GM12872 (cell line): ENCODE measurements around the gene P2RX7.

Experiments used
- TF ChIP-seq, protein P1 (sequence below): IDR thresholded peaks from 3 replicates; pipeline ENCODE4 v1.5.1; 2011; ENCODE audit warnings: low read depth, mild to moderate bottlenecking, low read length, moderate library complexity; ENCODE audit not compliant: insufficient read depth

P2RX7 gene

DNA sequence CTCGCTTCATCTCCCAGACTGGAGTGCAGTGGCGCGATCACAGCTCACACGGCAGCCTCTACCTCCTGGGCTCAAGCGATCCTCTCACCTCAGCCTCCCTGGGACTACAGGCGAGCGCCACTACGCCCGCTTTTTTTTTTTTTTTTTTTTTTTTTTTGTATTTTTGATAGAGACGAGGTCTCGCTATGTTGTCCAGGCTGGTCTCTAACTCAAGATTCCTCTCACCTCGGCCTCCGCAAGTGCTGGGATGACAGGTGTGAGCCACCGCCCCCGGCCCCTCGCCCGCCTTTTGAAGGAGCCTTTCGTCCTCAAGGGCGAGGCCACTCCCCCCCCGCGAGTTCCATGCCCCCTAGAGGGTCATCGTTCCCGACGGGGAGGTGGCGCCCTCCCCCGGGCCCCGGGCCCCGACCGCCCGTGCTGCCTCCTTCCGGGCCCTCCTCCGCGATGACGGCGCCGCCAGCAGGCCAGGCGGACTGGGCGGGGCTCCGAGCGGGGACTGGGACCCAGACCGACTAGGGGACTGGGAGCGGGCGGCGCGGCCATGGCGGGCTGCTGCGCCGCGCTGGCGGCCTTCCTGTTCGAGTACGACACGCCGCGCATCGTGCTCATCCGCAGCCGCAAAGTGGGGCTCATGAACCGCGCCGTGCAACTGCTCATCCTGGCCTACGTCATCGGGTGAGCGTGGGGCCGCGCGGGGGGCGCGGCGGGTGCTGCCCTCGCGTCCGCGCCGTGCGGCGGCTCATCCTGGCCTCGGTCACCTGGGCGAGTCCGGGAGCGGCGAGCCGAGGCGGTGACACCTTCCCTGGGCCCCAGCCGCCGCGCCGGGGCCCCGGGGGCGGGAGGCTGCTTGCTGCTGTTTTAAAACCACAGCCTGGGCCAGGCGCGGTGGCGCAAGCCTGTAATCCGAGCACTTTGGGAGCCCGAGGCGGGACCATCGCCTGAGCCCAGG, 77.2 kb downstream of the P2RX7 start, which contains the start of gene P2RX4:
Gene P2RX4 (plus strand): TSS at position 506 of the 949 bp plus-strand sequence. CDS start 36 bp downstream, at position 542.
- TF ChIP-seq, protein P1, sequence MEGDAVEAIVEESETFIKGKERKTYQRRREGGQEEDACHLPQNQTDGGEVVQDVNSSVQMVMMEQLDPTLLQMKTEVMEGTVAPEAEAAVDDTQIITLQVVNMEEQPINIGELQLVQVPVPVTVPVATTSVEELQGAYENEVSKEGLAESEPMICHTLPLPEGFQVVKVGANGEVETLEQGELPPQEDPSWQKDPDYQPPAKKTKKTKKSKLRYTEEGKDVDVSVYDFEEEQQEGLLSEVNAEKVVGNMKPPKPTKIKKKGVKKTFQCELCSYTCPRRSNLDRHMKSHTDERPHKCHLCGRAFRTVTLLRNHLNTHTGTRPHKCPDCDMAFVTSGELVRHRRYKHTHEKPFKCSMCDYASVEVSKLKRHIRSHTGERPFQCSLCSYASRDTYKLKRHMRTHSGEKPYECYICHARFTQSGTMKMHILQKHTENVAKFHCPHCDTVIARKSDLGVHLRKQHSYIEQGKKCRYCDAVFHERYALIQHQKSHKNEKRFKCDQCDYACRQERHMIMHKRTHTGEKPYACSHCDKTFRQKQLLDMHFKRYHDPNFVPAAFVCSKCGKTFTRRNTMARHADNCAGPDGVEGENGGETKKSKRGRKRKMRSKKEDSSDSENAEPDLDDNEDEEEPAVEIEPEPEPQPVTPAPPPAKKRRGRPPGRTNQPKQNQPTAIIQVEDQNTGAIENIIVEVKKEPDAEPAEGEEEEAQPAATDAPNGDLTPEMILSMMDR, result peak; percentile 34; the same call in 1 of the 3 replicates

DNA sequence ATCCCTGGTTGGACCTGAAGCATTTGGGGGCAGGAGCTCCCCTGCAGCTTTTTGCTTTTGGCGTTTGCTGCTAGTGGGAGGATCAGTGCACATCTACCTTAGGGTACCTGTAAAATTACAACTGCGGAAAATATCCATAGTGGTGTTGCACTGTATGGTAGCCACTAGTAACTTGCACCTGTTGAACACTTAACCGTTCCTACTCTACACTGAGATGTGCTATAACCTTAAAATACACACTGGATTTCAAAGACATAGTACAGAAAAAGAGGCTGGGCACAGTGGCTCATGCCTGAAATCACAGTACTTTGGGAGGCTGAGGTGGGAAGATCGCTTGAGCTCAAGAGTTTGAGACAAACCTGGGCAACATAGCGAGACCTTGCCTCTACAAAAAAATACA, 80.2 kb downstream of the P2RX7 start:
- TF ChIP-seq, protein P1, result no peak

DNA sequence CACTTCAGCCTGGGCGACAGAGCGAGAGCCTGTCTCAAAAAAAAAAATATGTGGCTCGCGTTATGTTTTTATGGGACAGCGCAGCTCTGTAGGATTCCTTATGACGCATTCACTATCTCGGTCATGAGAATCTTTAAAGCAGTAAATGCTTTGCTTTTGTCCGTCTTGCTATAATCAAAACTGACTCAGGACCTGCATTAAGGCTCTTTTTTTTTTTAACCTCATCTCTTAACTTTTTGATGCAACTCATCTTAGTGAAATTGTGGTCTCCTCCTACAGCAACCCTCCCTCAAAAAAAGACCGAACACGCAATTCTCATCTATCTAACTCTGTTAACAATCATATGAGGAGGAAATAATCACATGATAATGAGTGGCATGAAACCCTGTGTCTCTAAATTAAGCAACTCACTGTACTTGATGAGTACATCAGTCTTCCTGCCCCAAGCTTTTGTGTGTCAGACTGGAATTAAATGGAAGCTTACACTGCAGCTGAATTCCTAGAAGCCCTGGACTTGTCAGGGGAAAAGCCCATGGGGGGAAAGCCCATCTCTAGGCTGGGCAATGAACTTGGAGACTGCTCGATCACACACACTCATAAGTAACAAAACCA, 81.6 kb downstream of the P2RX7 start:
- TF ChIP-seq, protein P1, result no peak

DNA sequence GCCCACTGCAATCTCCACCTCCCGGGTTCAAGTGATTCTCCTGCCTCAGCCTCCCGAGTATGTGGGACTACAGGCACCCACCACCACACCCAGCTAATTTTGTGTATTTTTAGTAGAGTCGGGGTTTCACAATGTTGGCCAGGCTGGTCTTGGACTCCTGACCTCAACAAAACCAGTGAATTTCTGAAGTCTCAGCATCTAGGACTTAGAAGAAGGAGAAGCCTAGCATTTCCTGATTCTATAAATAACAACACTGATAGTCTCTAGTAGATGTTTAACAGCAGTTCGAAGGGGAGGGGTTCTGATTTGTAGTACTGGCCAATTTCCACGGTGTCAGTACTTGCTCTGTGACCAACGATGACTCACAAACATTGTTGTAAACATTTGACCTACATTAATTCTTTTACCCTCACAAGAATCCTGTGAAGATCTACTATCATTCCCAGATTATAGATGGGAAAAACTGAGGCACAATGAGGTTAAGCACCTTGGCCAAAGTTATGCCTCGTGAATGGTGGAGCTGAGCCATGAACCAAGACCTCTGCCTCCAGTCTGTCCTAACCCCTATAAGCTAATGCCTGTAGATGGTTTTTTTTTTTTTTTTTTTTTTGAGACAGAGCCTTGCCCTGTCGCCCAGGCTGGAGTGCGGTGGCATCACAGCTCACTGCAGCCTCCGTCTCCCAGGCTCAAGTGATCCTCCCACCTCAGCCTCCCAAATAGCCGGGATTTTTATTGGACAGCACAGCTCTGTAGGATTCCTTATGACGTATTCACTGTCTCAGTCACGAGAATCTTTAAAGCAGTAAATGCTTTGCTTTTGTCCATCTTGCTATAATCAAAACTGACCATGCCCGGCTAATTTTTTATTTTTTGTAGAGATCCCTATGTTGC, 82.4 kb downstream of the P2RX7 start:
- TF ChIP-seq, protein P1, result no peak

DNA sequence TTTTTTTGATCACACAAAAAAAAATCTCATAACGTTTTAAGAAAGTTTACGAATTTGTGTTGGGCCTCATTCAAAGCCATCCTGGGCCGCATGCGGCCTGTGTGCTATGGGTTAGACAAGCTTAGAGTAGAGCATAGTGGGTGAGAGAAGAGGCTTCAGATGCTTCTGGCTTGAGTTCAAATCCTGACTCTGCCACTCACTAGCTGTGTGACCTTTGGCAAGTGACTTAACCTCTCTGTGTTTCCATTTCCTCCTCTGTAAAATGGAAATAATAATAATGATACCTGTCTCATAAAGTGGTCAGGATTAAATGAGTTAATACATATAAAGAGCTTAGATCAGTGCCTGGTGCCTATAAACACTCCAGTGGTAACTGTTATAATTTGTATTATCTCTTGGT, 83.4 kb downstream of the P2RX7 start:
- TF ChIP-seq, protein P1, result no peak

DNA sequence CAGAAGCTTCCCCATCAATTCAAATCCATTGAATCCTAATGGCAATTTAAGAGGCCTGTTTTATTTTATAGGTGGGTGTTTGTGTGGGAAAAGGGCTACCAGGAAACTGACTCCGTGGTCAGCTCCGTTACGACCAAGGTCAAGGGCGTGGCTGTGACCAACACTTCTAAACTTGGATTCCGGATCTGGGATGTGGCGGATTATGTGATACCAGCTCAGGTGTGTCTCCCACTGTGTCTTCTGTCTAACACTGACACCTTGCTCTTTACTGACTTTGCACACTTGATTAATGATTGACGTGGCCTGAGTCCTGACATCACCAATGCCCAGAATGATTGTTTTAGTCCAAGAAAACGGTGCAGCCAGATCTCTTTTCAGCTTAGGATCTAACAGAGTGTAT, 84.4 kb downstream of the P2RX7 start:
- TF ChIP-seq, protein P1, result no peak

DNA sequence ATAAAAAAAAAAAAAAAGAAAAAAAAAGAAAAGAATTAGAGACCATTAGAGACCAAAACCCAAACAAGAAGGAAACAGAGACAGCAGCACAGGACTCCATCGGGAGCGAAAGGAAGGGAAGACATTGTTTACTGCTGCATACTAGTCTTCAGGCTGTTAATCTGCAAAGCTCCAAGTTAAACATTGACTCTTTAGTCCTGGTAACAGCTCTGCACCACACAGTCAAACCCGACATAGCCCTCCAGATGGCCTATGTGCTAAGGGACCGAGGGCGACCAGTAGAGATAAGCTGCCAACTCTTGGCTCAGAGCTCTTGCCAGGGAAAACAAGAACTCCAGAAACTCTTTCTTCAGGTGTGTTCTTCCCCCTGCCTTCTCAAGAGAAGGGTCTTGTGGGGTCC, 85.1 kb downstream of the P2RX7 start:
- TF ChIP-seq, protein P1, result no peak
